ENCODE results near the gene RIT1. TPM values are rescaled to one million over a fixed set of nuclear protein-coding genes. Genes with fewer than 3 reads are reported as not detected.

The RIT1 gene
- total and polyA plus RNA-seq, 2 of the 13 experiments (the other 11 are each of a cell fraction or from before 2014, with no cell fraction given), result 12.2 to 32.2 TPM

DNA sequence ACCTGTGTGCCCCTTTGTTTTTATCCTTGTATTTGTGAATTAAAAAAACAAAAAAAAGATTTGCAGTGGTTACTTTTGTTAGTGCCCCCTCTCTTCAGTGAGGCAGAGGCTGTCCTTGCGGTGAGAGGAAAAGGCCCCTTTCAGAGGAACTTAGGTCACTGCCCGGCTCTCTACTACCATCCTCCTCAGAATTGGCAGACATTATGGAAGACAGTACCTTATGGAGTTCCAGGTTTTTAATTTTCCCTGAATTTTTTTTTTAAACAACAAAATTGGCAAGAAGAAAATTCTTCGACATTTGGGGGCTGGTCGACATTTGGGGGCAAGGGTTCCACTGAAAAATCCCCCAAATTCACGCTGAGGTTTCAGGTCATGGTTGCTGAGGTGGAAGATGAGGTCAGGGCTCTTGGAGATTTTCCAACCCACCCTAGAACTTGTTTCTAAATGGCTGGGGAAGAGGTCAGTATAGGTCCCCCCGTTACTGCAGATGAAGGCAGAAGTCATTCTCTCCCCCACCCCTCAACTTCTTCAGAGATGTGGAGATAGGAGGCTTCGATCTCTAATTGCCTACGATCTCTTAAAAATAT, 35.6 kb upstream of the RIT1 start:
- peak overlapping the region; percentile 93; the same call in 1 of the 2 replicates for H3K4me2 ChIP-seq (ENCODE audit: low read depth, low read length)
- POLR2A ChIA-PET, result interaction anchor here (3.0 to 7.2 kb wide), 5 partner anchors 9 to 44 kb away, joined by 28 to 390 read pairs (median 43); partner anchors contain the start of genes ARHGEF2 and KHDC4
- no peaks in the 10 kb centered on the region for H4K20me1 ChIP-seq (ENCODE audit: insufficient read depth, low read length)
- BruUV-seq (replicated peaks), result TSS peak; percentile 7
- no peak overlapping the region for H2AFZ ChIP-seq (ENCODE audit: low read length)
- TF ChIP-seq ZNF510 (CRISPR knock-in tag; IDR thresholded peaks at IDR 0.05; ENCODE audit: low read depth) (no peak), ZNF547 (CRISPR knock-in tag; IDR thresholded peaks at IDR 0.05) (no peak), PCBP2 (optimal IDR thresholded peaks at IDR 0.05; ENCODE audit: low read depth, low read length, poor library complexity, severe bottlenecking) (peak; percentile 3), ZNF230 (CRISPR knock-in tag; IDR thresholded peaks at IDR 0.05) (no peak), REPIN1 (CRISPR knock-in tag; IDR thresholded peaks at IDR 0.05; ENCODE audit: borderline replicate concordance, low read depth) (no peak), MTF2 (CRISPR knock-in tag; IDR thresholded peaks at IDR 0.05; ENCODE audit: borderline replicate concordance) (no peak), SATB2 (CRISPR knock-in tag; IDR thresholded peaks at IDR 0.05) (no peak), RBFOX2 (IDR thresholded peaks at IDR 0.05; ENCODE audit: low read depth, low read length) (0 out of 2 replicates have a peak, but pooled peaks have one; percentile 6), PAF1 (CRISPR knock-in tag; IDR thresholded peaks at IDR 0.05) (0 out of 2 replicates have a peak, but pooled peaks have one; percentile 4), AGO1 (IDR thresholded peaks at IDR 0.05; ENCODE audit: low read depth, low read length, poor library complexity, severe bottlenecking) (no peak), HMG20B (CRISPR knock-in tag; conservative IDR thresholded peaks at IDR 0.05) (no peak)
- TF ChIP-seq, protein P1, sequence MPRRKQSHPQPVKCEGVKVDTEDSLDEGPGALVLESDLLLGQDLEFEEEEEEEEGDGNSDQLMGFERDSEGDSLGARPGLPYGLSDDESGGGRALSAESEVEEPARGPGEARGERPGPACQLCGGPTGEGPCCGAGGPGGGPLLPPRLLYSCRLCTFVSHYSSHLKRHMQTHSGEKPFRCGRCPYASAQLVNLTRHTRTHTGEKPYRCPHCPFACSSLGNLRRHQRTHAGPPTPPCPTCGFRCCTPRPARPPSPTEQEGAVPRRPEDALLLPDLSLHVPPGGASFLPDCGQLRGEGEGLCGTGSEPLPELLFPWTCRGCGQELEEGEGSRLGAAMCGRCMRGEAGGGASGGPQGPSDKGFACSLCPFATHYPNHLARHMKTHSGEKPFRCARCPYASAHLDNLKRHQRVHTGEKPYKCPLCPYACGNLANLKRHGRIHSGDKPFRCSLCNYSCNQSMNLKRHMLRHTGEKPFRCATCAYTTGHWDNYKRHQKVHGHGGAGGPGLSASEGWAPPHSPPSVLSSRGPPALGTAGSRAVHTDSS (CRISPR knock-in tag; conservative IDR thresholded peaks at IDR 0.05), result no peak
- in situ Hi-C loops (cut with HindIII; ENCODE audit: extremely low pct_ligation_motif_present, low pct_unique_long_range_greater_than_20kb) (loop anchor here (10.0 kb wide), 1 partner anchor 118 kb away; the partner anchor contains the start of gene RAB25), intact Hi-C loops (cut with micrococcal nuclease; ENCODE audit: unreplicated experiment) (no loop called here)
- H3K36me3 ChIP-seq (replicated peaks in 1 of 2; ENCODE audit: control insufficient read depth in 1 of 2, insufficient read depth in 2 of 2, low read length in 2 of 2), result peaks cover 18 to 38% of the 10 kb centered on the region in 2 experiments
- CTCF ChIA-PET (ENCODE audit: low intra/inter-chr PET ratio, low total read pairs), result no interaction called here
- H3K27me3 ChIP-seq (ENCODE audit: control insufficient read depth in 1 of 2, insufficient read depth in 2 of 2, low read length in 2 of 2), result no peaks in the 10 kb centered on the region
- no peaks in the 10 kb centered on the region for H3K9me3 ChIP-seq (ENCODE audit: low read length)
- DNase-seq (ENCODE audit: low spot score), result no peak
- H3K79me2 ChIP-seq (ENCODE audit: insufficient read depth, low read length), result peaks cover 12% of the 10 kb centered on the region
- H3K9ac ChIP-seq (ENCODE audit: insufficient read depth, low read depth, low read length), result no peak overlapping the region
- 98% methylated on average over 8 of the region's 8 CpGs for WGBS (ENCODE audit: low lambda C conversion rate)
- H3K4me3 ChIP-seq (replicated peaks in 1 of 3; ENCODE audit: insufficient read depth in 1 of 3, low read depth in 2 of 3, low read length in 3 of 3), result no peak overlapping the region
- no peak for FAIRE-seq
- ATAC-seq, result no peak
- peak overlapping the region; percentile 86 for H3K27ac ChIP-seq (ENCODE audit: extremely low read length, insufficient read depth, low read length)
- peaks cover 50% of the 10 kb centered on the region for H3K4me1 ChIP-seq (ENCODE audit: insufficient read depth, low read length)
